ENCODE results near the gene HPSE2.

Gene HPSE2

GRCh38 chr10:98481404-98481945 is 754.2 kb downstream of the HPSE2 start:
- DNase-seq = no peak

- DNase-seq = no peak
Measured at GRCh38 chr10:98478430-98479222, 757.0 kb downstream of the HPSE2 start.

GRCh38 chr10:98477861-98478260 is 757.8 kb downstream of the HPSE2 start:
- DNase-seq = no peak

- DNase-seq = no peak
Measured at GRCh38 chr10:98474628-98475027, 761.0 kb downstream of the HPSE2 start.

GRCh38 chr10:98472196-98472595 is 763.5 kb downstream of the HPSE2 start:
- DNase-seq = no peak

- DNase-seq = no peak
Measured at GRCh38 chr10:98470850-98471249, 764.8 kb downstream of the HPSE2 start.

- DNase-seq = no peak
Measured at GRCh38 chr10:98469001-98469931, 766.4 kb downstream of the HPSE2 start.

- DNase-seq = peak; percentile 63
Measured at GRCh38 chr10:98467506-98468318, 767.9 kb downstream of the HPSE2 start.

GRCh38 chr10:98466861-98467505 is 768.7 kb downstream of the HPSE2 start:
- DNase-seq = no peak

- DNase-seq = no peak
Measured at GRCh38 chr10:98465866-98466265, 769.8 kb downstream of the HPSE2 start.

- no peak for DNase-seq
Measured at GRCh38 chr10:98463976-98464754, 771.5 kb downstream of the HPSE2 start.

GRCh38 chr10:98463016-98463415 is 772.6 kb downstream of the HPSE2 start:
- no peak for DNase-seq

GRCh38 chr10:98461500-98461842 is 774.2 kb downstream of the HPSE2 start:
- no peak for DNase-seq

- DNase-seq = no peak
Measured at GRCh38 chr10:98460837-98461499, 774.7 kb downstream of the HPSE2 start.

GRCh38 chr10:98458809-98459784 is 776.6 kb downstream of the HPSE2 start:
- no peak for DNase-seq

GRCh38 chr10:98457721-98458120 is 777.9 kb downstream of the HPSE2 start:
- DNase-seq = no peak

- no peak for DNase-seq
Measured at GRCh38 chr10:98456686-98457482, 778.8 kb downstream of the HPSE2 start.

GRCh38 chr10:98456043-98456570 is 779.5 kb downstream of the HPSE2 start:
- no peak for DNase-seq

All from activated T-cell treated with anti-CD3 and anti-CD28 coated beads, Interleukin-2, amount 50 U/mL, for 1 hour (primary cell).